OCI-LY7 (cell line): ENCODE measurements around the gene TRMT11.

Source experiments
- CTCF ChIP-seq: fragments of 200-600 bp; sonication (generic); conservative IDR thresholded peaks from 2 replicates; pipeline ENCODE4 v1.5.1; 2014; ENCODE audit warnings: mild to moderate bottlenecking, antibody characterized with exemption, low read length, moderate library complexity, mixed read lengths
- EZH2phosphoT487 ChIP-seq: fragments of 200-600 bp; sonication (generic); IDR thresholded peaks from 2 replicates; pipeline ENCODE4 v1.6.1; 2018; ENCODE audit warnings: low read depth, borderline replicate concordance, mild to moderate bottlenecking, mixed run types, antibody characterized with exemption, low read length, moderate library complexity, mixed read lengths

- TF ChIP-seq CTCF (no peak), EZH2phosphoT487 (no peak)
These were observed 83.1 kb downstream of the TRMT11 start for GRCh38 chr6:126069449-126069848.
